ENCODE data around the gene UBE2G2.

DNA sequence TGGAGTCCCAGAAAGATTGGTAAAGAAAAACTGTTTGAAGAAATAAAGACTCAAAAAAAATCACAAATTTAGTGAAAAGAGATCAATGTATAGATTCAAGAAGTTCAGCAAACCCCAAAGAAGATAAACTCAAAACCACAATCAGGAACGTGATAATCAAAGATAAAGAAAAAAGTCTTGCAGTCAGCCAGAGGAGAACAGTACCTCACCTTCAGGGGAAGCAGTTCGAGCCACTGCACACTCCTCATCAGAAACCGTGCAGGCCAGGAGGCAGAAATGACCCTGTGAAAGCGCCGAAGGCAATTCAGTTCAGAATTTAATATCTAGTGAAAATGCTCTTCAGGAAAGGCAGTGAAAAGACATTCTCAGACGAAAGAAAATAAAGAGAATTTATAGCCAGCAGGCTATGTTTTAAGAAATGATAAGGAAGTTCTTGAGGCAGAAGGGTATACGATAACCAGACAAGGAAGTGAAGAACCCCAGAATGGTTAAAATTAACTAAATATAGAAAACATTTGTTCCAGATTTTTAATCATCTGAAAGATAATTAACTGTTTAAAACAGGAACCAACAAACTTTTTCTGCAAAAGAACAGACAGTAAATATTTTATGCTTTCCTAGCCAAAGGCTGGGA, 29.7 kb upstream of the UBE2G2 start:
- TF ChIP-seq, protein P1, sequence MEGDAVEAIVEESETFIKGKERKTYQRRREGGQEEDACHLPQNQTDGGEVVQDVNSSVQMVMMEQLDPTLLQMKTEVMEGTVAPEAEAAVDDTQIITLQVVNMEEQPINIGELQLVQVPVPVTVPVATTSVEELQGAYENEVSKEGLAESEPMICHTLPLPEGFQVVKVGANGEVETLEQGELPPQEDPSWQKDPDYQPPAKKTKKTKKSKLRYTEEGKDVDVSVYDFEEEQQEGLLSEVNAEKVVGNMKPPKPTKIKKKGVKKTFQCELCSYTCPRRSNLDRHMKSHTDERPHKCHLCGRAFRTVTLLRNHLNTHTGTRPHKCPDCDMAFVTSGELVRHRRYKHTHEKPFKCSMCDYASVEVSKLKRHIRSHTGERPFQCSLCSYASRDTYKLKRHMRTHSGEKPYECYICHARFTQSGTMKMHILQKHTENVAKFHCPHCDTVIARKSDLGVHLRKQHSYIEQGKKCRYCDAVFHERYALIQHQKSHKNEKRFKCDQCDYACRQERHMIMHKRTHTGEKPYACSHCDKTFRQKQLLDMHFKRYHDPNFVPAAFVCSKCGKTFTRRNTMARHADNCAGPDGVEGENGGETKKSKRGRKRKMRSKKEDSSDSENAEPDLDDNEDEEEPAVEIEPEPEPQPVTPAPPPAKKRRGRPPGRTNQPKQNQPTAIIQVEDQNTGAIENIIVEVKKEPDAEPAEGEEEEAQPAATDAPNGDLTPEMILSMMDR (conservative IDR thresholded peaks at IDR 0.05; ENCODE audit: low read depth, low read length) = no peak
- TF ChIP-seq RFX5 (IDR thresholded peaks at IDR 0.05; ENCODE audit: low read depth, low read length) (no peak), RAD21 (IDR thresholded peaks at IDR 0.05; ENCODE audit: low read length) (no peak), POLR2A (IDR thresholded peaks at IDR 0.05; ENCODE audit: low read depth, low read length) (no peak), CHD1 (IDR thresholded peaks at IDR 0.05; ENCODE audit: low read depth, low read length) (no peak)
- TF ChIP-seq, protein P2, sequence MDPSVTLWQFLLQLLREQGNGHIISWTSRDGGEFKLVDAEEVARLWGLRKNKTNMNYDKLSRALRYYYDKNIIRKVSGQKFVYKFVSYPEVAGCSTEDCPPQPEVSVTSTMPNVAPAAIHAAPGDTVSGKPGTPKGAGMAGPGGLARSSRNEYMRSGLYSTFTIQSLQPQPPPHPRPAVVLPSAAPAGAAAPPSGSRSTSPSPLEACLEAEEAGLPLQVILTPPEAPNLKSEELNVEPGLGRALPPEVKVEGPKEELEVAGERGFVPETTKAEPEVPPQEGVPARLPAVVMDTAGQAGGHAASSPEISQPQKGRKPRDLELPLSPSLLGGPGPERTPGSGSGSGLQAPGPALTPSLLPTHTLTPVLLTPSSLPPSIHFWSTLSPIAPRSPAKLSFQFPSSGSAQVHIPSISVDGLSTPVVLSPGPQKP (IDR thresholded peaks at IDR 0.05; ENCODE audit: borderline replicate concordance, low read depth, low read length) = no peak
